ENCODE data around the gene GPATCH2.

GPATCH2 gene

GRCh38 chr1:217577336-217577735 is 53.6 kb downstream of the GPATCH2 start:
- DNase-seq (ENCODE audit: low read depth) = no peak

DNA sequence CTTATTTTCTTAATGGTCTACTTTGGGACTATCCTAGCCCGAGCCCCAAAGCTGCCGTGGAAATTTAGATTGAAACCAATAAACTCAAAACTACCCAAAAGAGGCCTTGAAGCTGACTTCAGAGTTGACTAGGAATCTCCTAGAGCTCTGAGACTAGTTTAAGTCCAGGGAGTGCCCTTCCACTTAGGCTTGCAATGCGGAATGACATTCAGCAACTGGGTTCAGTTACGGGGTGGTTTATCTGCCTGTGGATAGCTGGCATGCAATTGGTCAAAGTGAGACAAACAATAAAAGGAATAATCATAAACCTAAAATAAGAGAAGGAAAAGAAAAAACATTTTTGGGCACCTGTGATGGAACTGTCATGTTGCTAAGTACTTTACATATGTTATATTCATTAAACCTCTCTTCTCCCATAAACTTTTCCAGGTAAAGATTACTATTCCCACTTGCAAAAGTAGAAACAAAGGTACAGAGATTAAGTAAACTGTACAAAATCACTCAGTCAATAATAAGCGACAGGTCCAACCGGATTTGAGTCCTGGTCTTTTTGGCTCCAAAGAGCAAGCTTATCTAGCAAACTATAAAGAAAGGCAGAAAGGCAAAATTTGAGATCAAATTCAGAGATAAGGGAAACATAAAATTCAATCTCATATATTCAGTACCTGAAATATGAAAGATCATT is 56.5 kb downstream of the GPATCH2 start:
- DNase-seq (ENCODE audit: low read depth) = no peak

GRCh38 chr1:217569021-217569420 is 61.9 kb downstream of the GPATCH2 start:
- peak; percentile 11 for DNase-seq (ENCODE audit: low read depth)

- DNase-seq (ENCODE audit: low read depth) = no peak
Measured at GRCh38 chr1:217568200-217568599, 62.7 kb downstream of the GPATCH2 start.

DNA sequence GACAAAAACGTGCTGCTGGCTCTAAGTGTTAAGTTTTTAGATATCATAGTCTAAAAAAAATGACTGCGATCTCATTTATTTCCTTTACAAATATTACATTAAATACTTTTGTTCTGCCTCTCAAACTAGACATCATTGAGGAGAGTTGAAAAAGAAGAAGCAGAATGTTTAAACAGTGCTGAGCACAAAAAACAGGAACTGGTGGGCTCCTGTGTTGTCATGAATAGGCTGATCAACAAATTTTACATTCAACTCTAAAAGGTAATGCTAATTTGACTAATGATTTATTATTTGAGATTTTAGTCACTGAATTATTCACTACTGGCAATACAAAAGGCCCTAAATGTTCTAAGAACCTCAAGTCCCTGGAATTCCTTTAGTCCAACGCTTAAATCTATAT is 66.1 kb downstream of the GPATCH2 start:
- DNase-seq (ENCODE audit: low read depth) = no peak

- DNase-seq (ENCODE audit: low read depth) = no peak
Measured at GRCh38 chr1:217564207-217564606, 66.7 kb downstream of the GPATCH2 start.

- no peak for DNase-seq (ENCODE audit: low read depth)
Measured at GRCh38 chr1:217563179-217563578, 67.7 kb downstream of the GPATCH2 start.

GRCh38 chr1:217562229-217562878 is 68.5 kb downstream of the GPATCH2 start:
- peak; percentile 88 for DNase-seq (ENCODE audit: low read depth)

DNA sequence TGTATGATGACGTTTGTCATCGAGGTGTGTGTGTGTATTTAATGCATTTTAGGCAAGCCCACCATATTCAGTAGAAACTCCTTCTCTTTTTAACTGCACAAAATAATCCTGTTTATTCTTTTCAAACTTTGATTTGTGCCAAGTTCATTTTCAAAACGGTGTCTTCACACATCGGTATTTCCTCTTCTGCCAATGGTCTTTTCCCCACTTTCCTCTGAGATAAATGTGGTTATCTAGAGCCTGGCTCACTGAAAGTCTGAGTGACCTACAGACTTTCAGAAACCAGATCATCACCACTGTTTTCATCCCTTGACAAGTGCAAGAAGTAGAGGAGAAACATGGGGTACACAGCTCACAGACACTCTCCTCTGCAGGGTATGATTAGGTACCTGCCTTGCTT is 69.4 kb downstream of the GPATCH2 start:
- no peak for DNase-seq (ENCODE audit: low read depth)

- DNase-seq (ENCODE audit: low read depth) = no peak
Measured at GRCh38 chr1:217554849-217555248, 76.0 kb downstream of the GPATCH2 start.

DNA sequence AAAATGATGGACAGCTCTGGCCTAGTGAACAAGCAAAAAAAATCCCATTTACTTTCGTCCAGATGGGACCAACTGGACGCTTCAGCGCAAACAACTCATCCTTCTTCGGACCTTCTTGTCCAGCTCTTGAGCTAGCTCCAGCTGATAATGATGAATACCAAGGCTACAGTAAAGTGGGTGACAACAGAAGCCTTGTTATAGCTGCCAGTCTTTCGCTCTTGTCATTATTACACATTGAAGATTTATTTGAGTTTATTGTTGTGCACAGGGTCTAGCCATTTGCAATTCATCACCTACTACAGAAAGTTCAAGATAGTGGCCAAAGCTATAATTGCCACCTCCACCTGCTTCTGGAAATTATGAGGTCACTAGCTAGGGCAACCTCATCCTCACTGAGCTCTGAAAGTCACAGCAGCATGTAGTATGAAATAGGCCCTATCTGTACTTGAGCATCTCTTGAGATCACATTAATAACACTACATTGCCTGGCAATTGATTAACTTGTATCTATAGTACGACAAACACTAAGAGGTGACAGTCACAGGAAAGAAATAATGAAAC is 76.9 kb downstream of the GPATCH2 start:
- DNase-seq (ENCODE audit: low read depth) = no peak

- no peak for DNase-seq (ENCODE audit: low read depth)
Measured at GRCh38 chr1:217552339-217552951, 78.4 kb downstream of the GPATCH2 start.

- DNase-seq (ENCODE audit: low read depth) = no peak
Measured at GRCh38 chr1:217542837-217543236, 88.1 kb downstream of the GPATCH2 start.

GRCh38 chr1:217542136-217542777 is 88.6 kb downstream of the GPATCH2 start:
- no peak for DNase-seq (ENCODE audit: low read depth)

DNA sequence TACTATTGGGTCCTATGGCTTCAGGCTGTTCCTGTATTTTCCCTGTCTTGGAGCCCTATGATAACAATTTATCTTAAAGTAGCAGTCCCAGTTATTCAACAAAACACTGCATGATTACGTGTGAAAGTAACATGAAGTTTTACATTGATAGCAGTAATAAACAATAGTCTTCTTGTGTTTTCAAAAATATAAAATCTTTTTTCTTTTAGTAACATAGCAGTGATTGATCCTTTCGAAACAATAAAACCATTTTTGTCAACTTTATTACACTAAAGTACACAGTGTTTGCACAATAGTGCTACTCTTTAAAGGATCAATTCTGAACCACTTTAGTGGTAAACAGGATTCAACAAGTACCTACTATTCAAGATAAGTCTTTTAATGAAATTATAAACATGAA is 90.6 kb downstream of the GPATCH2 start:
- DNase-seq (ENCODE audit: low read depth) = no peak

- DNase-seq (ENCODE audit: low read depth) = no peak
Measured at GRCh38 chr1:217539510-217539909, 91.4 kb downstream of the GPATCH2 start.

DNA sequence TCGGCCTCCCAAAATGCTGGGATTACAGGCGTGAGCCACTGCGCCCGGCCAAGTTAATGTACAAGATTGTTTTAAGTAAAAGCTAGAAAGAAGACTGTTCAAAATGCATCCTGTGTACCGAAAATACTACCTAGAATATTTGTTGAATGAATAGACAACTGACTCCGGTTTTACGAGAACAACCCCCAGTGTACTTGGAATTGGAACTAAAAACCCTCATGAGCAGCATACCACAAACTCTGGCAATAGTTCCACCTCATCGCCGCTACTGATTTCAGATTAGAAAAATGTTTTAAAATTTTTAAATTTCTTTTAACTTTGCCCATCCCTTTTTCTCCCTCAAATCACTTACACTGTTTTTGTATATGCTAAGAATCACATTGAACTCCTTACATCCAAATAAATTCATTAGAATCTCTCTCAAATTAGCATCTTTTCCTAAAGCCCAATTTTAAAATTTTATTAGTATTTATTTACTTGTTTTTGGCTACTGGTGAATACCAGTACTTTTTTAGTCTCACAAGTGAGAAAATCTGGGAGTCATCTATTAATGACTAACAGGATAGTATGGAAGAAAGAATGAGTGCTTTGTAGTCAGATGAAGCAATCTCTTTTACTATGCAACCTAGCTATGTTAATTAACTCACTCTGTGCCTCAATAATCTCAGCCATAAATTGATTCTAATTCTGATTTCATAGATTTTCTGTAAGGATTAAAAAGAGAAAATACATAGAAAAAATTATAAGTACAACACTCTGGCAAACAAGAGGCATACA is 95.1 kb downstream of the GPATCH2 start:
- peak; percentile 17 for DNase-seq (ENCODE audit: low read depth)

- DNase-seq (ENCODE audit: low read depth) = peak; percentile 3
Measured at GRCh38 chr1:217534566-217534965, 96.3 kb downstream of the GPATCH2 start.

DNA sequence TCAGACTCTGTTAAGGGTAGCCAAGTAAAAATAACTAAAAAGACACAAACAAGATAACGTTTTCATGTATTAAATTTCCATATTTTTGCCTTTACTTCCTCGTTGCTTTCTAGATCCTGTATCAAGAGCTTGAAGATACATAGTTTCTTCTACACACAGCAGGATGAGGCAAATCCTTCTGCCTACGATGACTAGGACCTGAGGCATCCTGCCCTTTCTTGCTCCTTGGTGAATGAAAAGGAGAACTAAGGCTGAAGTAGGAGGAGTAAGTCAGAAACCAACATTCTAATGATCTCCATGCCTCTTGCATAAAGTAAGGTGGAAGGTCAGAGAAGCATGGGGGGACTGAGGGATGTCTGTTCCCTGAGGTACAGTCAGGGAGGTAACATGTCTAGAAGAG is 102.6 kb downstream of the GPATCH2 start:
- DNase-seq (ENCODE audit: low read depth) = peak; percentile 73

- DNase-seq (ENCODE audit: low read depth) = no peak
Measured at GRCh38 chr1:217527151-217527550, 103.7 kb downstream of the GPATCH2 start.

DNA sequence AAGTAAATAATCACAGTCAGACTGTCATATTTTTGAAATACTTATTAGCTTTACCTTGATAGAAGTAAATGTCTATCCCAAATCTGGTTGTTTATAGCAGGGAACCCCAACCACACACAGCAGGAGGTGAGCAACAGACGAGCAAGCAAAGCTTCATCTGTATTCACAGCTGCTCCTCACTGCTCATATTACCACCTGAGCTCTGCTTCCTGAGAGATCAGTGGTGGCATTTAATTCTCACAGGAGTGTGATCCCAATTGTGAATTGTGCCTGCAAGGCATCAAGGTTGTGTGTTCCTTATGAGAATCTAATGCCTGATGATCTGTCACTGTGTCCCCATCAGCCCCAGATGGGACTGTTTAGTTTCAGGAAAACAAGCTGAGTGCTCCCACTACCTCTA is 104.3 kb downstream of the GPATCH2 start:
- no peak for DNase-seq (ENCODE audit: low read depth)
